ENCODE data around the gene RNF13. TPM values are rescaled to one million over a fixed set of nuclear protein-coding genes. Genes with fewer than 3 reads are reported as not detected.

The RNF13 gene, protein sequence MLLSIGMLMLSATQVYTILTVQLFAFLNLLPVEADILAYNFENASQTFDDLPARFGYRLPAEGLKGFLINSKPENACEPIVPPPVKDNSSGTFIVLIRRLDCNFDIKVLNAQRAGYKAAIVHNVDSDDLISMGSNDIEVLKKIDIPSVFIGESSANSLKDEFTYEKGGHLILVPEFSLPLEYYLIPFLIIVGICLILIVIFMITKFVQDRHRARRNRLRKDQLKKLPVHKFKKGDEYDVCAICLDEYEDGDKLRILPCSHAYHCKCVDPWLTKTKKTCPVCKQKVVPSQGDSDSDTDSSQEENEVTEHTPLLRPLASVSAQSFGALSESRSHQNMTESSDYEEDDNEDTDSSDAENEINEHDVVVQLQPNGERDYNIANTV
- 69.3 TPM for total RNA-seq

DNA sequence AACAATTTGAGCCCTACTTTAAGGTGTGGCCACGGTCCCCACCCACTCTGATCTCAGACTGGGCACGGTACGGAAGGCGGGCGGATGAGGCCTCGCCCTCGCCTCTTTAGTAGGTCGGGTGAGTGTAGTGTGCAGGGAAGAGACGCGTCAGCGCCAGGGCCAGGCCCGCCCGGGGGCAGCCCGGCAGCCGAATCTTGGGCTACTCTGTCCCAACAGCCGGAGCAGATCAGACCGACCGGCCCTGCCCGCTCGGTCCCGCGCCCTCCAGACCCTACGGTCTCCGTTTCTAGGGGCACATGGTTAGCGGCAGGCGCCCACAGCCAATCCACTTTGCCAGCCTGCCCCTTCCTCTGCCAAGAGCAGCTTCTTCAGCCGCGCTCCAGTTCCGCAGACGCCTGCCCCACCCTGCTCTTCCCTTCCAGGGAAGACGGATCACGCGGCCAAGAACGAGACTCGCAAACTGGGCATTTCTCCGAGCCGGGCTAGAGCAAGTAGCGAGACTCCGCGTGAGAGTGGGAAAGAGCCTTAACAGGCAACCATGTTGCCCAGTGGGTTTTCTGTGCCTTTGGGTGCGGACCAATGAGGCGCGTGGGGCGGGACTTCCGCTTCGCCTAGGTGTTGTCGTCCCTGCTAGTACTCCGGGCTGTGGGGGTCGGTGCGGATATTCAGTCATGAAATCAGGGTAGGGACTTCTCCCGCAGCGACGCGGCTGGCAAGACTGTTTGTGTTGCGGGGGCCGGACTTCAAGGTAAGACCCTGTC is at the start of gene RNF13:
TSS of gene RNF13 (plus strand) at position 610 of the 761 bp plus-strand sequence. CDS start 32,812 bp downstream, outside the sequence.
- H3K4me3 ChIP-seq: peak within 1 kb of the TSS; percentile 79 to 85
- peaks cover 0 to 29% of the 10 kb centered on the region in 2 donors for H3K4me1 ChIP-seq
- H3K9me3 ChIP-seq: no peaks in the 10 kb centered on the region
- TF ChIP-seq, protein P1, sequence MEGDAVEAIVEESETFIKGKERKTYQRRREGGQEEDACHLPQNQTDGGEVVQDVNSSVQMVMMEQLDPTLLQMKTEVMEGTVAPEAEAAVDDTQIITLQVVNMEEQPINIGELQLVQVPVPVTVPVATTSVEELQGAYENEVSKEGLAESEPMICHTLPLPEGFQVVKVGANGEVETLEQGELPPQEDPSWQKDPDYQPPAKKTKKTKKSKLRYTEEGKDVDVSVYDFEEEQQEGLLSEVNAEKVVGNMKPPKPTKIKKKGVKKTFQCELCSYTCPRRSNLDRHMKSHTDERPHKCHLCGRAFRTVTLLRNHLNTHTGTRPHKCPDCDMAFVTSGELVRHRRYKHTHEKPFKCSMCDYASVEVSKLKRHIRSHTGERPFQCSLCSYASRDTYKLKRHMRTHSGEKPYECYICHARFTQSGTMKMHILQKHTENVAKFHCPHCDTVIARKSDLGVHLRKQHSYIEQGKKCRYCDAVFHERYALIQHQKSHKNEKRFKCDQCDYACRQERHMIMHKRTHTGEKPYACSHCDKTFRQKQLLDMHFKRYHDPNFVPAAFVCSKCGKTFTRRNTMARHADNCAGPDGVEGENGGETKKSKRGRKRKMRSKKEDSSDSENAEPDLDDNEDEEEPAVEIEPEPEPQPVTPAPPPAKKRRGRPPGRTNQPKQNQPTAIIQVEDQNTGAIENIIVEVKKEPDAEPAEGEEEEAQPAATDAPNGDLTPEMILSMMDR (IDR thresholded peaks at IDR 0.05): no peak
- H3K27me3 ChIP-seq: no peaks in the 10 kb centered on the region
- peak; percentile 95 to 99 for DNase-seq (ENCODE audit: low spot score in 2 of 2)
- H3K36me3 ChIP-seq: no peaks in the 10 kb centered on the region
- H3K27ac ChIP-seq: peak within 1 kb of the TSS; percentile 99
- intact Hi-C loops (cut with DNase I): loop anchor here (1.0 to 10.0 kb wide), 5 partner anchors 60 to 592 kb away; partner anchors contain the start of genes COMMD2, PFN2, TSC22D2 and WWTR1

DNA sequence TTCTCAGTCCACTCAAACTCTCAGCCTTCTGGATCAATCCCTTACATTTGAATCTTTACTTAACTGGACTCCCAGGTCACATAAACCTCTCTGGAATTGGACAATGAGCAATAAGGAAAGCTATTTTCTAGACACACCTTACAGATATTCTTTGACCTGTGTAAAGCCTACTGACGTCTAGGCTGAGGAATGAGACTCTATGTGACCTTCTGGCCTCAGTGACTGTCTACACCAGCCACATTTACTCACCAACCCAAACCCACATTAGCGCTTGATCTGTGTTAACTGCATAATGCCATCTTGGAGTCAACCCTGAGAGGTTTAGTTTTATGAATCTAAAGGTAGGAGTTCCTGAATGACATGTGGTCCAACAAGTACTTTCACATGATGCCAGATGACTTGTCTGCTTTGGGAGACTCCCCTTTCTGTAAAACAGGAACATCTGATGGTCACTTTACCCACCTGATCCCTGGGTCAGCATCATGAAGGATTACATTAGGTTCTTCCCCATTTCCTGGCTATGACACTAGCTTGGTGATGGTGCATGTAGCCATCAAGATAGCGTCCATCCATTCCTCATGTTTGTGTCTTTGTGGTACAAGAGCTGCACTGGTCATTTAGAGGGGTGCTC is 49.3 kb upstream of the RNF13 start:
- no peak for DNase-seq (ENCODE audit: low spot score in 2 of 2)

DNA sequence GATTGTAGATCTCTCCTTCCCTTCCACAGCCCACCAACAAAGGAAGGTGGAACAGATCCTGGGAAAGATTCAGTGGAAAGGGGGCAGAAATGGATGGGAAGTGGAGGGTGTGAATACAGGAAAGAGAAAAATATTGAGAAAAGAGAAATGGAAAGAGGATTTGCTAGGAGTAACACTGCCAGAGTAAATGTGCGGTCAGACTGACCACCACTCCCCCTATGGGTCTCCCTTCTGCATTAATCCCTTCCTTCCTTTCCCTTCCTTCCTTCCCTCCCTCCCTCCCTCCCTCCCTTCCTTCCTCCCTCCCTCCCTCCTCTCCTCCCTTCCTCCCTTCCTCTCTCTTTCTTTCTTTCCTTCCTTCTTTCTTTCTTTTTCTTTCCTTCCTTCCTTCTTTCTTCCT is 48.7 kb upstream of the RNF13 start:
- no peak overlapping the region for H3K27ac ChIP-seq
- intact Hi-C loops (cut with DNase I): no loop called here
- H3K4me3 ChIP-seq: no peak overlapping the region
- H3K36me3 ChIP-seq: no peaks in the 10 kb centered on the region
- no peaks in the 10 kb centered on the region for H3K4me1 ChIP-seq
- H3K27me3 ChIP-seq: no peaks in the 10 kb centered on the region
- no peak for DNase-seq (ENCODE audit: low spot score in 2 of 2)
- TF ChIP-seq, protein P1 (IDR thresholded peaks at IDR 0.05): no peak
- H3K9me3 ChIP-seq: no peaks in the 10 kb centered on the region

More for the DNA sequence above, 49.3 kb upstream of the RNF13 start:
- intact Hi-C loops (cut with DNase I): no loop called here
- Histone ChIP-seq H3K36me3 (no peaks in the 10 kb centered on the region), H3K27ac (no peak overlapping the region), H3K27me3 (no peaks in the 10 kb centered on the region), H3K4me3 (no peak overlapping the region), H3K9me3 (no peaks in the 10 kb centered on the region), H3K4me1 (no peaks in the 10 kb centered on the region)
- TF ChIP-seq, protein P1 (IDR thresholded peaks at IDR 0.05): no peak

DNA sequence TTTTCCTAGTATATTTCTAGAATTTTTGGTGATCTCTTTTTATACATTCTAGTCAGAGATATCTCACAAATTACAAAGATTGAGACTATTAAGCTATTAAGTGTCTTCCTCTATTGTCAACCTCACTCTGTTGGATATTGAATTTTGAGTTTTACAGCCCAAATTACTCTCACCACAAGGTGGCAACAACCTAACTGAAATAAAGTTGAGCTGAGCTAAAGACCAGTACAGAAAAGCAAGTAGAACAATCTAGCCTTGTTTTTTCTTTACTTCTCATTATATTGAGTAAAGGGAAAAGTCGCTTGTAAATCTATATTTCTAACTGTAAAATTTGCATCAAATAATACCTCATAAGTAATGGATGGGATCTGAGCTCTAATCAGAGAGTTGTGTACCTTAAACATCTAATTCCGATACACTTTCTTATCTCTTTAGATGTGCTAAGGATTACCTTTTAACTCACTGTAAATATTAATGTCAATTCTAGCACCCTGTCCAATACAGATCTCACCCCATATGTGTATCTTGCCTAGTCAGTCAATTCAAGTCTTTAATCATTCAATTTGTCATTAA is 47.2 kb upstream of the RNF13 start:
- Histone ChIP-seq H3K27ac (no peak overlapping the region), H3K9me3 (no peaks in the 10 kb centered on the region), H3K36me3 (no peaks in the 10 kb centered on the region), H3K4me1 (no peaks in the 10 kb centered on the region), H3K4me3 (no peak overlapping the region), H3K27me3 (no peaks in the 10 kb centered on the region)
- DNase-seq (ENCODE audit: low spot score in 2 of 2): no peak
- intact Hi-C loops (cut with DNase I): loop anchor here (1.0 kb wide), 1 partner anchor 42 kb away; no protein-coding TSS in a partner anchor
- TF ChIP-seq, protein P1 (IDR thresholded peaks at IDR 0.05): peak; percentile 34 to 55 (median 46)

DNA sequence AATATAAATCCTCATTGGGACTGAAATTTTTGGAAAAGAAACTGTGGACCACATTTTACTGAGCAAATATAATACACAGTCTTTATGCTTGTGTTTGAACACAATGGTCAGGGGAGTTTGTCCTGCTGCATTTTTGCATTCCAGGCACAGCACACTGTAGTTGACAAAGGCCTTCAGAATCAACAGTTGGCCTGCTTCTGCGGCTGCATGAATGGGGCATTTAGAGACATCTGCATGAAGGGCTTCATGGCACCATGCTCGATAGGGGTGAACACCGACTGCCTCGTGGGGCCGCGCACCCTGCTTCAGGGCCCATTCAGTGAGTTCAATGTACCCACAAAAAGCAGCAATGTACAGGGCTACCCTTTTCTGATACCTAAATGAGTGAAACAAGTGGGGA is 45.3 kb upstream of the RNF13 start:
- no peak for DNase-seq (ENCODE audit: low spot score in 2 of 2)
- Histone ChIP-seq H3K9me3 (no peaks in the 10 kb centered on the region), H3K36me3 (no peaks in the 10 kb centered on the region), H3K4me3 (no peak overlapping the region), H3K4me1 (no peaks in the 10 kb centered on the region), H3K27me3 (no peaks in the 10 kb centered on the region), H3K27ac (no peak overlapping the region)
- intact Hi-C loops (cut with DNase I): no loop called here
- TF ChIP-seq, protein P1 (IDR thresholded peaks at IDR 0.05): no peak

Data from ascending aorta (tissue), 2 donors.